CD1c-positive myeloid dendritic cell (primary cell): ENCODE data around the gene LTBP2.

ENCODE experiments used
- DNase-seq: peaks from one replicate; pipeline ENCODE4 v3.0.0-alpha.2; 2016; ENCODE audit errors: extremely low spot score

LTBP2 gene

DNA sequence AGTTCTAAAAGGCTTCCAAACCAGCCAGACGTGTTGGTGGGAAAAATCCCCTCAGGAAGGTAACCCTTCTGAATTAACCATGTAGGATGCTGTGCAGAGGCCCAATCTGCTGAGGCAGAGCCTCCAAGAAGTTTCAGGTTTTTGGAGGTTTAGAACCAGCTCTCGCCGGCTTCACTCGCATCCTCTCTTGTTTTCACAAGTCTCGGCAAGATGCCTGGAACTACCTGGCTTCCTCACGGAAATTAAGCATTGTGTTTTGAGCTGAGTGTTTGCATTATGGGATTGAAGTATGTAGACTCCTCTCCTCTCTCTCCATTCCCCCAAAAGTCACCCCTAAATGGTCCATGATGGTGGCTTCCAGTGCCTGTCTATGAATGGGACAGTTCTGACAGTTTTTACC is 20.6 kb downstream of the LTBP2 start:
- no peak for DNase-seq

DNA sequence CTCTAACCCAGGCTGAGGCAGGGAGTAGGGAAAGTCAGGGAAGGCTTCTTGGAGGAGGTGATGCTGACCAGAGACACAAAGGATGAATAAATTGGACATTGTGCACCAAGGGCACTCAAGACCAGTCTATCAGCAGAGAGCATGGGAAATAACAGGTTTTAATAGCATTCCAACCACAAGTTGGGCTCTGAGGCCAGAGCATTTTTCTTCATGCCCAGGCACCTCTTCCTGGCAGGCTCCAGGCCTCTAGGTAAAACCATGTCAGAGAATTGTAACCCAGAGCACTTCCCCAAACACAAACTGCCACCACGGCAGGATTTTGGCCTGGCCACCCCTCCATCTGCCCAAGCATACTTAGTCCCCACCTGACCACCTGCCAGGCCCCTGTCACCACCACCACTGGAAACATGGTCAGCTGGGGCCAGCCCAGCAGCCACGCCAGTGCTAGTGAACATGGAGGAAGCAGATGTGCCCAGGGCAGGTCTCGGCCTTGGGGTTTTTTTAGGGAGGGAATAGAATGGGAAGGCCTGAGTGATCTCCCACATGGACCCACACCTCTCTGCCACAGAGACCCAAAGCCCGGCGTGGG is 22.7 kb downstream of the LTBP2 start:
- no peak for DNase-seq

DNA sequence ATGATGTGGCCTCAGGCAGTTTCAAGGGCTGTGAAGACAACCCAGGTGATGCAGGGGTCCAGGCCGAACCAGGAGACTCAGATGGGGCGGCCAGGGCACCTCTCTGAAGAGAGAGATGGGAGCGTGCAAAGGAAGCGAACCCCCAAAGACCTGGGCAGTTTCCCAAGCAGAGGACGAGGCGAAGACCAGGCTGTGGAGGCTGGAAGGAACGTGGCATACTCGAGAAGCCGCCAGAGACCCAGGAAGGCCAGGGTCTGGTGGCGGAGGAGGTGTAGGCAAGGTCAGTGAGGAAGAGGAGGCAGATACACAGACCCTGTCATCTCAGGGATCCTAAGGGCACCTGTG is 24.7 kb downstream of the LTBP2 start:
- DNase-seq = no peak

DNA sequence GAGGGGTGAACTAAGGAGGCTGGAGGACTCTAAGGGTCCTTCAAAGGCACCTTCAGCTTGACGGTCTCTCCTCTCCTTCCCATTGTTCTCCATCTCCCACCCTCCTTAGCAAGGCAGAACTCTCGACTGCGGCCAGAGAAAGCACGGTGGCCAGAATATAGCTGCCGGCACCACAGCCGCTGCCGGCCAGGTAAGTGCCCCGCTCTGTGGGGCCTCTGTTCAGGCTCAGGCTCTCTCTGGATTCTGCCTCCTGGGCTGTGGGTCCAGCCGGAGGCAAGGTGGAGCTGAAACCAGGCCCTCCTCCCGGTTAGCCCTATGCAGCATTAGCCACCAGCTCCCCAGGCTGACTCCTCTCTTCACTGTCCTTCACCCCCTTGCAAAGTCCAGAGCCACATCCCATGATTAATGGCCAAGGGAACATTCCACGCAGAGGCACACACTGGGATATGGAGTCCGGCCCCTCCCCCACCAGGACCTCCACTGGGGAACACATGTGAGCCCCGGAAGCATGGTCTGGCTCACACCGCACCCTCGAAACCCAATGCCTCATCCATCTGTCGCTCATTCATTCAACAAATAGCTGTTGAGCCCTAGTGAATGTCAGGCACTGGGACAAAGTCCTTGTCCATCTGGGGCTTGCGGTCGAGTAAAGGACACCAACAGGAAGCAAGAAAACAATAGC is 25.2 kb downstream of the LTBP2 start:
- no peak for DNase-seq

DNA sequence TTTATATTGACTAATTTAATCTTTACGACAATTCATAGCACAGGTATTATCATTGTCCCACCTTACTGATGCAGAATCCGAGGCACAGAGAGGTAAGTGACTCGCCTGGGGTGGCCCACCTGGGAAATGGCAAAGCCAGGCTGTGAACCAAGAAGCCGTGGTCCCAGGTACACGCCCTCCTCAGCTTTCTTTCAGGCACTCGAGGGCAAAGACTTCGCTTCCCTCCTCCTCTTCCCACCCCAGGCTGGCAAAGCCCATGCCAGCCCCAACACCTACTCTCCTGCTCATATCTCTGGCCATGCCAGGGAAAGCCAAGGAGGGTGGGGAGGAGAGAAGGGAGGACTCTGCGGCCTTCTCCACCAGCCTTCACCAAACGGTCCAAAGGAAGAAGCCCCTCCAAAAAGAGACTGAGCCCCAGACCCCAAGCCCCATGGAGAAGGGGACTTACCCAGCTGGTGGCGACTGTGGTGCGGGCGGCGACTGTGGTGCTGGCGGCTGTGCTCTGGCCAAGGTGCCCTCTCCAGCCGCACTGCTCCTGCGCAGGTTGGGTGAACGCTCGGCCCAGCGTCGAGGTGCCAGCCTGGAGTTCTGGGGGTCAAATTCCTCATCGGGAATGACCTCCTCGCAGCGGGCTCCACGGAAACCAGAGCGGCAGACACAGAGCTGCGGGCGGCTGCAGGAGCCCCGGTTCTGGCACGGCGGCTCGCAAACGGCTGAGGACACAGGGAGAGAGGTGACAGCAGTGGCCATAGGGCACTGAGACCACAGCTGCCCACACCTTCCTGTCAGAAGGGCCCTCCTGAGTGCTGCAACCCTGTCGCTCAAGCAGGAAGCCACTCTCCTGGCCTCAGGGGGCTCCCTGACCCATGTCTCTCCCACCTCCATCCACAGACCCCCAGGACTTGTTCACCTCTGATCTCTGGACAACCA is 26.4 kb downstream of the LTBP2 start:
- no peak for DNase-seq

DNA sequence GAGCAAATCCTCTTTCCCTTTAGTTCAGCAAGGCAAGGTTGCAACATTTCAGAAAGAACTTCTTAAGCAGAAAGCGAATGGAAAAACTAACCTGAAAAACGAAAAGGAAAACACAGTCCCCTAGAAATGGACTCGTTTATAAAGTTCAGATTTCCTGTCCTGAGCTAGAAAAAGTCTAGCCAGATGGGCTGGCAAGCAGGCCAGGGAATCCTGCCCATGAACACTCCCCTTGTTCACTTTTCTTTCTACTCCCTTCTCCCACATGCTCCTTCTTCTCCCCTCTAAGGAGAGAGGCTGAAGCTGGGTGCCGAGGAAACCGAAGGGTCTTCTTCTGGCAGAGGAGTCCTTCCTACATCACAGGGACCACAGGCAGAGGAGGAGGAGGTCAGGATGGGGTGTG is 27.1 kb downstream of the LTBP2 start:
- no peak for DNase-seq

DNA sequence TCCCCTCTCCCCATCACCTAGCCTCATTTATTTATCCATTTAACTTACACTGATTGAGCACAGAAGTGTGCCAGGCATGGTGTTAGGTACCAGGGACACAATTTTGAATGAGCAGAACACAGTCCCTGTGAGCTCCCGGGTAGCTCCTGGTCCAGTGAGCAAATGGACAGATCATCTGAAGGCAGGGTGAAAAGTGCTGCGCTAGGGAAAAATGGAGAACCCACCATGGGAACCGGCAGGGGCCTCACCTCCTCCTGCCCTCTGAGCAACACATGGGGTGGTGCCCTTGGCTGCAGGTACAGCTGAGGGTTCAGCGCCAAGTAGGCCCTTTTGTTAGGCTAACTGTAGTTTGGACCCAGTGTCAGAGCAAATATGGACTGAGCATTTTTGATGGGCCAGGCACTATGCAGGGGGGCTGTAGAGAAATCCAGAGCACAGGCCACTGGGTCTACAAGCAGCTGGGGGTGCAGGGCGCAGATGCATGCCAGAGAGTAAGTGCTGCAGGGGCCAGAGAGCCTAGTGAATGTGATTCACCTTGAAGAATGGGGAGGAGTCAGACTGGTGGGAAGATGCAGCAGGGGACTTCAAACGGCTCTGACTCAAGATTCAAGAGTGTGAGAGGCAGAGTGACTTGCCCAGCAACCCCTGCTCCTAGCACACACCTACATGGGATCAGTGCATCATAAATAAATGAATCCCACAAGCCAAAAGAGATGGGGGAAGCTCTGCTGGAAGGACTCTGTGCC is 28.2 kb downstream of the LTBP2 start:
- DNase-seq = no peak

DNA sequence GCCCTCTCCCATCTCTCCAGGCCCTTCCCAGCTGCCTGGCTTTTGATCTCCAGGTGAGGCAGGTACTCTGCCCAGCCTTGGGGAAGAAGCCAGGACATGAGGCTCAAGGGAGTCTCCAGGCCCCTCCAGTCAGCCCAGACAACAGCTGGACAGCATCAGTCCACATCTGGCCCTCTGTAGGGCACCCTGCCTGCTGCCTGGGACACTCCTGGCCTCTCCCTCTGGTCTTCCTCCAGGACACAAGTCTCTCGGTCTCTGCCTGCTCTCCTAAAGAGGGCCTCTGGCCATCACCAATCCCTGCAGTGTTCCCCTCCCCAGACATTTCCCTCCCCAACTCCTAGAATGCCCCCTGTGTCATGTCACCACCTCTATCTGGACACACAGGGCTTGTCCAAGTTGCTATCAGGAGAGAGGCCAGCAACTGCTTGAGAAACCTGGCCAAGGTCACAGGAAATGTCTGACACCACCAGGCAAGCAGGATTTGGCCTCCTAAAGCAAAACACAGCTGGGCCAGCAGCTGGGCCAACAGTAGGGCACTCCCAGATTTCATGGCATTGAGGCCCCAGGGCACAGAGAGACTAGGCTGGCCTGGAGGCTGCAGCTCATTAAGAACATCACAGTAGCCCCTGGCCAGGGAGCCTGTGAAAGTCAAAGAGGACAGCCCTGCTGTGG is 29.0 kb downstream of the LTBP2 start:
- no peak for DNase-seq

DNA sequence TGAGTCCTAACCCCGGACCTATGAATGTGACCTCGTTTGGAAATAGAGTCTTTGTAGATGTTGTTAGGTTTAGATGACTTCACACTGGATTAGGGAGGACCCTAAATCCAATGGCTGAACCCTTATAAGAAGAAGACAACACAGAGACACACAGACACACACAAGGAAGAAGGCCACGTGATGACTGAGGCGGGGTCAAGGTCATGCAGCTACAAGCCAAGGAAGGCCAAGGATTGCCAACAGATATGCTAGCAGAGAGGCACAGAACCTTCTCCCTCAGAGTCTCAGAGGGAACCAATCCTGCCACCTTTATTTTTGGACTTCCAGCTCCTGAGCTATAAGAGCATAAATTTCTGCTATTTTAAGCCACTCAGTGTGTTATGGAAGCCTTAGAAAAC is 31.8 kb downstream of the LTBP2 start:
- no peak for DNase-seq

DNA sequence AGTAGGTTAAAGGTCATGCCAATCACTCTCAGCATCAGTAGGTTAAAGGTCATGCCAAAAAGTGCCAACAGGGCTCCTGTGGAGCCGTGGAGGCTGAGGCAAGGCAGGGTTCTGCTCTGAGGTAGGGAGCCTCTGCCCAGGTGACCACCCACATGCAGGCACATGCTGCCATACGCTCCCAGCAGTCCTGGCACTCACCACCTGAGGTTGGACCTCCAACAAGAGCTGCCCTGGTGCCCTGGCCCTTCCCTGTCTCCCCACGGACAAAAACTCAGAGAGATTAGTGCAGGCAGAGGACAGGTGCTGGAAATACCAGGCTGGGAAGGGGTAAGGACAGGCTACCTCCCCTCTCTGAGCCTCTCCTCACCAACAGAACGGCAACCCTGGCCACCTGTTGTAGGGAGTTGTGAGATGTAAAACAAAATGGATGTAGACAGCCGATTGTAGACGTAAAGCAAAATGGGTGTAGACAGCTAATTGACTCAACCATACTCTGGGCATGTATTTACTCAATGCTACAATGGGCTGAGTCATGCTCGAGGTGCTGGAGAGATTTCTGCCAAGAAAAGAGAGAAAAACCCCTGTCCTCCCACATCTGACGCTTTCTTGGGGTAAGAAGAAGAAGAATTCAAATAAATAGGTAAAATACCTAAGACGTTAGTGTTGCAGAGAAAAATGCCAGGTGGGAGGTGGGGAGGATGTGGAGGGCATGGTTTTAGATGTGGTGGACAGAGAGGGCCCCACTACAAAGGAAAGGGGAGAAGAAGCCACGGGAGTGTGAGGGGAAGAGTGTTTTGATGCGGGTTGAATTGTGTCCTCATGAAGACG is 32.4 kb downstream of the LTBP2 start:
- no peak for DNase-seq

DNA sequence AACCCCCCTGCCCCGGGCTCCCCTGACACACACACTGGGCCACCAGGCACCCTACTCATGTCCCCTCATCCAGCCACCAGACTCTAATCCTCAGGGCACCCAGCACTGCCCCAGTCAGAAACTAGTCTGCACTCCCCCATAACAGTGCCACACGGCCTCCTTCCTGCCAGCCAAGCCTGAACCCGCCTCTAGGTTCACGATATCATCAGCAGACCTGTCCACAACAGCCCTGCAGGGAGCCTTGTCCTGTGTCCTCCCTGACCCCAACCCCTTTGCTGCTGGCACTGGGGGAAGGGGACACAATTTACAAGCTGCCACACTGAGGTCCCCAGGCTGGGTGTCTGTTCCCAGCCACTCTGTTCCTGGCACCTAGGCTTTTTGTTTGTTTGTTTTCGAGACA is 33.6 kb downstream of the LTBP2 start:
- DNase-seq = no peak

DNA sequence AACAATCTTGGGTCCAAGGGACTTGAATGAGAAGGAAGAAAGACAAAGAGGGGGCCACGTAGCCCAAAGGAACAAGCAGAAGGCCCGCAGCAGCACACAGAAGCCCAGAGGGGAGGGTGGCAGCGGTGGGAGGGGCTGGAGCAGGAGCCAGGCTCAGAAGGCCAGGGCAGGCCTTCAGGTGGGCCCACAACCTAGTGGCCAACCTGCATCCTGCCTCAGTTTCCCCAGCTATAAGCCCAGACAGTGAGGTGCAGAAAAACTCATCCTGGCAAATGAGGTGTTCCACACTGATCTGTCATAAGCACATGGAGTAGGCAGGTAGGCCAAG is 34.1 kb downstream of the LTBP2 start:
- DNase-seq = no peak

DNA sequence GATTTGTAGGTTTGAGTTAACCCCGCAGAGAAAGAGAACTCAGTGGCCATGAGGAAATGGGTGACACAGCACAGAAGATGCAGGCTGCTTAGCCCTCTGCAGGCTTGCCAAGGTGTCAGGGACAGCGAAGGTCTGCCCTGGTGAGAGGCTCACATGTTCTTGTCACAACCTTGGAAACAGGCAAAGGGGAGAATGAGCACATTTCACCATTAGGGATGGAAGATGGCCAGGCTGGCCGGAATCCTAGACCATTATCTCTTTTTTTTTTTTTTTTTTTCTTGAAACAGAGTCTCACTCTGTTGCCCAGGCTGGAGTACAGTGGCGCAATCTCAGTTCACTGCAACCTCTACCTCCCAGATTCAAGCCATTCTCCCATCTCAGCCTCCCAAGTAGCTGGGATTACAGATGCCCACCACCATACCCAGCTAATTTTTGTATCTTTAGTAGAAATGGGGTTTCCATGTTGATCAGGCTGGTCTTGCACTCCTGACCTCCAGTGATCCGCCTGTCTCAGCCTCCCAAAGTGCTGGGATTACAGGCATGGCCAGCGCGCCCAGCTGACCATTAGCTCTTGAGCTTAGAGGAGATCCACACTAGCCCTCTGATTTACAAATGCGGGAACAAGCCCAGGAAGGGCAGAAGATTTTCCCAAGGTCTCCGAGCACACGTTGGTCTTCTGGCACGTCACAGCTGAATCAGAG is 34.6 kb downstream of the LTBP2 start:
- no peak for DNase-seq

DNA sequence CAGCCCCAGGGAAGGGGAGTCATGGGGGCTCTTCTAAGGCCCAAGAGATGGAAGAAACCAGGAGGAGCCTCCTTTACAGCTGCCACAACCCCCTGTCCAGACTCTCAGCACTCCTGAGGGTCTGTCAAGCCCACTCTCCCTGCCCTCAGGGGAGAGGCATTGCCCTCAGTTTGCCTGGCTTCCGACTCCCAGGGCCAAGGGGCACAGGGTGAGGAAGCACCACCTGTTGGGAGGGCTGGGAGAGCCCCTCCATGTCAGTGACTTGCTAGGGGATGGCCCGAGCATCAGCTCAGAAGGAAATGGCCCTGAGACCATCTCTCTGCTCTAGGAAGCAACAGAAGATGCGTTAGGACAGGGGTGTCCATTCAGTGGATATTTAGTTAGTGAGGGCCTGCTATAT is 36.1 kb downstream of the LTBP2 start:
- DNase-seq = no peak

DNA sequence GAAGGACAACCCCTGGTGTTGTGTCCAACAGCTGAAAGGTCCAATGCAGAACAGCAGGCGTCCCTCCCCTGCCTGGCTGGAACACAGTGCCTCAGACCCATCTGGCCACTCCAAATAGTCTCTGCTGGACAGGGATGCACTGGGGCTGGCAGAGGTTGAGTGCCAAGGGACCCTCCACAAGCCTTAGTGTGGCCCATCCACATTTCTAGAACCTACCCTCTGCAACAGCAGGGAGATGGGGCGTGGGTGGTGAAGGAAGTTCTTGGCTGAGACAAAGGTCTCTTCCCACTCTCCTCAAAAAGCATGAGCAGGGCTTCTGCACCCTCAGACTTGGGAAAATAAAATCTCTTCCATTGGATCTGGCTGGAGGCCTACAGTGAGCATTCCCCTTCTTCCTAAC is 36.5 kb downstream of the LTBP2 start:
- DNase-seq = no peak

DNA sequence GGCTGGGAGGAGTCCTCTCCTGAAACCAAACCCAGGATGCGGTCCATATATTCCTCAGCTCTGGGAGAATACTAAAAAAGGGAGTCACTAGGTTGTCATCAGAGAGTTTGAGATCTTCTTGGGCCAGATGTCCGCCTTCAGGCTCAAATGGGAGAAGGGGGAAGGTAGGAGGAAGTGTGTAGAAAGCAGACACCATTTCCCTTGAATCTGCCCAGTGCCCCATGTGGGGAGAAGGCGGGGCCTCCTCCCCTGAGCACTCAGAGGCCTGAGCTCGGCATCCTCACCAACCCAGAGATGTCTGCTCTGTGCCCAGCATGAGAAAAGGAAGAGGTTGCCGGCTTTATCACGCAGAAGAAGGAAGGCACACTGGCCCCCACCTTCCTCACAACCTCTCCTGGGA is 37.3 kb downstream of the LTBP2 start:
- DNase-seq = peak; percentile 22

DNA sequence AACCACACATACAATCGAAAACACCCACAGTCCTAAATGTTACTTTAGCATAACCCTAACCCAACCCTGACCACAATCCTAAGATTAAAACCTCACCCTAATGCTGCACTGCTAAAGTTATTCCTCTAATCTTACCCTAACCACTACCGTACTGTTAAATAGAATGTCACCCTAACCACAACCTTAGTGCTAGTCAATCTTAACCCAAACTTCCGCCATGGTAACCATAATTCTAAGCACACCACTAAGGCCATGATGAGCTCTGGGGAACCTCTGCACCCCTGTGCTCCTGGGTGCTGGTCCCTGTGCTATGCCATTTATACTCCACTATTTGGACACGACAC is 38.0 kb downstream of the LTBP2 start:
- no peak for DNase-seq

DNA sequence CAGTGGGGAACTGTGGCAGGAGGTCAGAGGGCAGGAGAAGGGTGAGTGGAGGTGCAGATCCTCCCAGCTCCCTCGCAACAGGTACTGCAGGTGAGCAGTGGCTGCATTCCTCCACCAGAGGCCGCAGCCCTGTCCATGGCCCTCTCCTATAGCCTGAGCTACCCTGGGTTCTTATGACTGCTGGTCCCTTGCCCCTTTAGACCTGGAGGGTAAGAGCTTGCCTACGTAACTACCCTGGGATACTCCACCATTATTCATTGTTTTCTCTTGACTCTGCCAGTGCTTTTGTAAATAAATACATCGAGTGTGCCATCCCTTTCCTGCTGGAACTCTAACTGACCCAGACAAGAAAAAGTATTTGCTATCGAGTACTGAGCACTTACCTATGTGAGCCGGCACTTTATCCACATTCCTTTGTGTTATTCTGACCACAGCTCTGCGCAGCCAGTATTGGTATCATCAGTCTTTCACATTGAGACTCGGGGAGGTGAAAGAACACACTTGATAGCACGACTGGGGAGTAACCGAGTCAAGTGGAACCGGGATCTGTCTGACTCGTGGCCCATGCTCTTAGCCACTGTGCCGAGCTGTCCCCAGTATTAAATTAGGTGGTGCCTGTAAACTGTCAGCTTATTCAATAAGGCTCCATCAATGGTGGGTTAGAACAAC is 38.5 kb downstream of the LTBP2 start:
- no peak for DNase-seq

DNA sequence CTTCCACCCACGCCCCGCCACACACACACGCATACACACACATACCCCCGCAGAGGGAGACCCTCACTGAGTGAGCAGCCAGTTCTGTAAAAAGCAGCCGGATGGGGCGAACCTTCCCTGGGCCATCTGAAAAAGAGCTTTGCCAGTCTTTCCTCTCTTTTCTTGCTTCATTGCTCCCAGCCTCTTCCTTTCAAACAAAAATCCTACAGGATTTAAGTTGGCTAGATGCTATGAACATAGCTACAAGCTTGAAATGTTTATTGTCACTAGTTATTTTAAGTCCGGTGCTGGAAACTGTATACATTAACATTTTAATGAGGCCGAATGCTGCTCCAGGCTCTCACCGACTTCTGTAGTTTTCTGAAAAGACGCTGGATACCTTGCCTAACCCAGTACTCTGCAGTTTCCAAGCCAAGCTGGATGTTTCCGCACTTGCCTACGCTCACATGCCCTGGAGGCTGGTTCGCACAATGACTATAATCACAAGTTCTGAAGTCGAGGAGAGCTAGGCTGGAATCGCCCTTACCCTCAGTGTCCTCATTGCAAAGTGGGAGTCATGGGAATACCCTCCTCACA is 39.2 kb downstream of the LTBP2 start:
- no peak for DNase-seq
